ENCODE data around the gene OTUB2.

GRCh38 chr14:94089479-94089878 is 63.3 kb downstream of the OTUB2 start:
- TF ChIP-seq, protein P1, sequence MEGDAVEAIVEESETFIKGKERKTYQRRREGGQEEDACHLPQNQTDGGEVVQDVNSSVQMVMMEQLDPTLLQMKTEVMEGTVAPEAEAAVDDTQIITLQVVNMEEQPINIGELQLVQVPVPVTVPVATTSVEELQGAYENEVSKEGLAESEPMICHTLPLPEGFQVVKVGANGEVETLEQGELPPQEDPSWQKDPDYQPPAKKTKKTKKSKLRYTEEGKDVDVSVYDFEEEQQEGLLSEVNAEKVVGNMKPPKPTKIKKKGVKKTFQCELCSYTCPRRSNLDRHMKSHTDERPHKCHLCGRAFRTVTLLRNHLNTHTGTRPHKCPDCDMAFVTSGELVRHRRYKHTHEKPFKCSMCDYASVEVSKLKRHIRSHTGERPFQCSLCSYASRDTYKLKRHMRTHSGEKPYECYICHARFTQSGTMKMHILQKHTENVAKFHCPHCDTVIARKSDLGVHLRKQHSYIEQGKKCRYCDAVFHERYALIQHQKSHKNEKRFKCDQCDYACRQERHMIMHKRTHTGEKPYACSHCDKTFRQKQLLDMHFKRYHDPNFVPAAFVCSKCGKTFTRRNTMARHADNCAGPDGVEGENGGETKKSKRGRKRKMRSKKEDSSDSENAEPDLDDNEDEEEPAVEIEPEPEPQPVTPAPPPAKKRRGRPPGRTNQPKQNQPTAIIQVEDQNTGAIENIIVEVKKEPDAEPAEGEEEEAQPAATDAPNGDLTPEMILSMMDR (IDR thresholded peaks at IDR 0.05; ENCODE audit: low read depth, low read length): no peak
- TF ChIP-seq EZH2phosphoT487 (IDR thresholded peaks at IDR 0.05; ENCODE audit: low read depth): no peak
